Stimulated activated CD4-positive, alpha-beta T cell treated with anti-CD3 and anti-CD28 coated beads, Interleukin-1b, Interleukin-23, amount 100 ng/mL, for 48 hours (primary cell): ENCODE data around the gene LCN15.
"Not testable (repeated sequence)": the region's sequence is repeated elsewhere in the genome, so short reads cannot be mapped to it uniquely, and the experiment has no call there.

Experiments used
- DNase-seq: peaks from one replicate; pipeline ENCODE4 v3.0.0-alpha.2; 2020

LCN15 gene

GRCh38 chr9:136773386-136774044 lies 9.2 kb upstream of the LCN15 start:
- peak; percentile 30 for DNase-seq

GRCh38 chr9:136771907-136772415 lies 7.6 kb upstream of the LCN15 start:
- DNase-seq = no peak

GRCh38 chr9:136769710-136770191 lies 5.4 kb upstream of the LCN15 start:
- peak; percentile 58 for DNase-seq

- peak; percentile 73 for DNase-seq
Measured at GRCh38 chr9:136766410-136767120, 2.2 kb upstream of the LCN15 start.

GRCh38 chr9:136765745-136766409 lies 1.6 kb upstream of the LCN15 start:
- DNase-seq = not testable (repeated sequence)

DNA sequence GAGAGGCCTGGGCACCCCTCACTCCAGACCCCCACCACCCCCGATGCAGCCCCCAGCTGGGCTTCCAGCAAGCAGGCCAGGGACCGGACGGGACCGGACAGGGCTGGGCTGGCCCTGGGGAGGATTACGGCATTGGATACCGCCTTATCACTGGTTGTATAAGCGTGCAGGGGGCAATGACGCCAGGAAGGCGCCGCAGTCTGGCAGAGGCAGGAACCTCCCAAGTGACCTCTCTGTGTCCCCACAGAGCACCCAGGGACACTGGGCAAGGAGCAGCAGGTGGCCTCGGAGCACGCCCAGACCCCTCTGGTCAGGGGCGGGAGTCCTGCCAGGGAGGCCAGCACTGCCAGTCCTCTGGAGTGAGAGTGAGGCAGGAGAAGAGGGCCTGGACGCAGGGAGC lies 723 bp upstream of the LCN15 start:
- no peak for DNase-seq

DNA sequence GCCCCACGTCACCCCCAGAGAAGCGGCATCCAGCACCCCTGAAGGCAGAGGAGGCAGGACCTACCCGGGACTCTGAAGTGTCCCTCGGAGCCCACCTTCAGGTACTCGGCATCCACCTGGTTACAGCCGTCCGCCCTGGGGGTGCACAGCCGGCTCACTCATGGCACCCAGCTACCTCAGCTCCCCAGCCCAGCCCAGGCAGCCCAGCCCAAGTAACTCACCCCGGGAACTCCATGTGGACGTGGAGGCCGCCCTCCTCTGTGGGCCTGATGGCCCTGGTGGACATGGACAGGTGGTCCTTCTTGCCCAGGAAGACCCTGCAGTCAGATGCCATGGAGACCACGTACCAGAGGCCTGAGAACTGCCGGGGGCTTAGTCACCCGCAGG lies 676 bp downstream of the LCN15 start:
- DNase-seq = no peak

- DNase-seq = peak; percentile 50
Measured at GRCh38 chr9:136762915-136763648, 1.2 kb downstream of the LCN15 start.

DNA sequence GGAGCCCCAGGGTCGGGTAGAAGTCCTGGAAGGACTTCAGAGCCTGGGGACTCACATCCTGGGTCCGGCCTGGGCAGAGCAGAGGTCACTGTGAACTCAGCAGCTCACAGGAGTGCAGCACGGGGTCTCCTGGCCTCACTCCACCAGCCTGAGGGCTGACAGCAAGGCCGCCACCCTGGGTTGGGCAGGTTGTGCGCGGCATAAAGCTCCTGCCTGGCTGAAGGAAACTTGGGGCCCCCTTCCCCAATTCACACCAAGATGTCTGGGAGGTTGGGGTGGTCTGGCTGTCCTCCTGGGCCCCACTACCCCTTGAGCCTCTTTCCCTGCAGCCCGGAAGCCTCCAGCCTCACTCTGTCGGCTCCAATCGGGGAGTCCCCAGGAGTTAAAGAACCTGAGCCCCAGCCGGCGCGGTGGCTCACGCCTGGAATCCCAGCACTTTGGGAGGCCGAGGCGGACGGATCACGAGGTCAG lies 2.1 kb downstream of the LCN15 start:
- no peak for DNase-seq

DNA sequence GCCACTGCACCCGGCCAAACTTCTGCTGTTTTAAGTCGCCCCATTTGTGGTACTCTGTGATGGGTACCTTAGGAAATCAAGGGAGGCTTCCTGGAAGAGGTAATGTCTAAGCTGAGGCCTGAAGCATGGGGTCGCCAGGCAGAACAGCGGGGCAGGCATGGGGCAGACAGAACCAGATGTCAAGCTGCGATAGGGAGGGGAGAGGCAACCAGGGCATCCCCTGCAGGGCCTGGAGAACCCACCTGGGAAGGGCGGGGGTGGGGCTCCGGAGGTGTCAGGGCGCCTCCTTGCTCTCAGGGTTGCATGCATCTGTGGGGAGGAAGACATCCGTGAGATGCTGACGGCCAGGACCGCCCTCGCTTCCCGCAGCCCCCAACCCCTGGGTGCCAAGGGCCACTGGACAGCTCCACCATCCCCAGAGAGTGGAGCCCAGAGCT lies 2.8 kb downstream of the LCN15 start:
- no peak for DNase-seq

DNA sequence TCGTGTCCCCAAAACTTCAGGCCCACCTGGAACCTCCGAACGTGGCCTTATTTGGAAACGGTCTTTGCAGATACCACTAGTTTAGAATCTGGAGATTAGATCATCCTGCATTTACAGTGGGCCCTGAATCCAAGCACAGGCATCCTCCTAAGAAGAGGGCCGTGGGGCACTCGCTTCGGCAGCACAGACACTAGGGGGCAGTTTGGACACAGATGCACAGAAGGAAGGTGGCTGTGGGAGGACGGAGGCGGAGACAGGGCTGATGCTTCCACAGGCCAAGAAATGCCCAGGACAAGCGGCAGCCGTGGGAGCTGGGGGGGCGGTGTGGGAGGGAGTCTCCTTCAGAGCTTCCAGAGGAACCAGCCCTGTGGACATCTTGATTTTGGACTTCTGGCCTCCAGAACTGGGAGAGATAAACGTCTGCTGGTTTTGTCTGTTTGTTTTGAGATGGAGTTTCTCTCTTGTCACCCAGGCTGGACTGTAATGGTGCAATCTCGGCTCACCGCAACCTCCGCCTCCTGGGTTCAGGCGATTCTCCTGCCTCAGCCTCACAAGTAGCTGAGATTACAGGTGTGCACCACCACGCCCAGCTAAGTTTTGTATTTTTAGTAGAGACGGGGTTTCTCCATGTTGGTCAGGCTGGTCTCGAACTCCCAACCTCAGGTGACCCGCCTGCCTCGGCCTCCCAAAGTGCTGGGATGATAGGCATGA lies 3.3 kb downstream of the LCN15 start:
- DNase-seq = not testable (repeated sequence)

DNA sequence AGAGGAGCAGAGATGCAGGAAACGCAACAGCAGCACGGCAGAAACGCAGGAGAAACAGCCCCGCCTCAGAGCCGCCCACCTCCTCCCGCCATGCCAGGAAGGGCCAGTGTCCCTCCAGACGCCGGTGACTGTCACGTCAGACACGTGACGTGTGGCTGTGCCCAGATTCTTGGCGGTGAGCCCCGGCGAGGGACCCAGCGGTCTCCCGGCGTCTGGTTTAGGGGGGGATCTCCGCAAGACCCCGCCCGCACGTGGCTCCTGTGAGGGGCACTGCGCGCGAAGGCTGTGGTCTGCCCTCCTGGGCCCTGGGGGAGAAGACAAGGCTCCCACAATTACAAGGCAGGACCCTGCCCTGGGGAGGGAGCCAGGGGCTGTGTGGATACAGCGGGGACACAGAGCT lies 3.9 kb downstream of the LCN15 start:
- DNase-seq = no peak

DNA sequence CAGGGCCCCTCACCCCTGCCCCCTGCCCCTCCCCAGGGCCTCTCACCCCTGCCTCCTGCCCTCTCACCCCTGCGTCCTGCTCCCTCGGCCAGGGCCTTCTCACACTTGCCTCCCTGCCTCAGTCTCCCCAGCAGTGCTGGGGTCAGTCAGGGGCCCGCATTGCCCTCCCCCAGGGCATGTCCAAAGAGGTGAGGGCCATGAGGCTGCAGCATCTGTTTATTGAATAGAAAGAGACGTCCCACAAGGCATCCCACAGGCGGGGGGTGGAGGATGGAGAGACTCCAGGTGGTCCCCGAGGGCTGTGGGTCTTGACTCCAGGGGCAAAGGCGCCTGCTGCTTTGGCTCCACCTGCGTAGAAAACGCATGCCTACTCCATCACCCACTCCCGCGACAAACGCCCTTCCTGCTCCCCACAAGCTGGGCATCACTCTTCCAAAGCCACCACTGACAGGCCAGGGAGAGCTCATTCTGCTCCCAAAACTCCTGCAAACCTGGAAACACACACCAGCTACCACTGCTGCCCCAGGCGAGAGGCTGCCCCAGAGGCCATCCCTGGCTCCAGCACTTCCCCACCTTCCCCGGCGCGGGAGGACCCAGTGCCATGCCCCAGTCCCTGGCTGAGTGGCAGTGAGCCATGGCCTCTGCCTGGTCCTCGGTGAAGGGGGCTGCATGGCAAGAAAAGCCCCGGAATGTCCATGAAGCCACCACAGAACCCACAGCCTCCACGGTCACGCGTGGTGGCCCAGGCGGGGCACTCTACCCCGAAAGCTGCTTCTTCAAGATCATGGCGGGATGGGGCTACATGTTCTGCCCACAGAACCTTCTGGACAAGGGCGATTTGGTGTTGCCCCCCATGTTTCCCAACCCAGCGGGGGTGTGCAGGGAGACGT lies 4.6 kb downstream of the LCN15 start:
- no peak for DNase-seq

- DNase-seq = no peak
Measured at GRCh38 chr9:136759001-136759400, 5.3 kb downstream of the LCN15 start.

- DNase-seq = no peak
Measured at GRCh38 chr9:136757751-136758140, 6.6 kb downstream of the LCN15 start.

- no peak for DNase-seq
Measured at GRCh38 chr9:136757328-136757727, 7.0 kb downstream of the LCN15 start.

GRCh38 chr9:136756836-136757235 lies 7.5 kb downstream of the LCN15 start:
- DNase-seq = no peak

DNA sequence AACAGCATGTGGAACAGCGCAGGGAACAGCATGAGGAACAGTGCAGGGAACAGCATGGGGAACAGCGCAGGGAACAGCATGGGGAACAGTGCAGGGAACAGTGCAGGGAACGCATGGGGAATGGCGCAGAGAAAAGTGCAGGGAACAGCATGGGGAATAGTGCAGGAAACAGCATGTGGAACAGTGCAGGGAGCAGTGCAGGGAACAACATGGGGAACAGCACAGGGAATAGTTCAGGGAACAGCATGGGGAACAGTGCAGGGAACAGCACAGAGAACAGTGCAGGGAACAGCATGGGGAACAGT lies 8.2 kb downstream of the LCN15 start:
- DNase-seq = no peak

- DNase-seq = not testable (repeated sequence)
Measured at GRCh38 chr9:136755302-136756133, 8.8 kb downstream of the LCN15 start.

GRCh38 chr9:136754626-136755301 lies 9.6 kb downstream of the LCN15 start:
- no peak for DNase-seq
